Muscle layer of duodenum (tissue), 2 donors: ENCODE data around the gene WDFY1.
"Not testable (repeated sequence)": the region's sequence is repeated elsewhere in the genome, so short reads cannot be mapped to it uniquely, and the experiment has no call there.

Experiments
- H3K27ac ChIP-seq: one replicate; pipeline ENCODE4 v1.7.0; 2013; ENCODE audit warnings: mild to moderate bottlenecking, low read length
- H3K27me3 ChIP-seq: one replicate; pipeline ENCODE4 v1.7.0; 2013; ENCODE audit warnings: low read depth, mild to moderate bottlenecking, control low read depth, low read length
- H3K36me3 ChIP-seq, 2 donors: one replicate each; pipeline ENCODE4 v1.7.0; 2013; ENCODE audit warnings: low read length in 2 of 2, control low read depth in 1 of 2, mild to moderate bottlenecking in 1 of 2; ENCODE audit not compliant: insufficient read depth in 2 of 2, control insufficient read depth in 1 of 2
- H3K4me1 ChIP-seq, 2 donors: one replicate each; pipeline ENCODE4 v1.7.0; 2013; ENCODE audit warnings: low read length in 2 of 2, mild to moderate bottlenecking in 2 of 2, control low read depth in 1 of 2, moderate library complexity in 1 of 2; ENCODE audit not compliant: insufficient read depth in 2 of 2, control insufficient read depth in 1 of 2
- H3K4me3 ChIP-seq, 2 donors: one replicate each; pipeline ENCODE4 v1.7.0; 2013; ENCODE audit warnings: low read length in 2 of 2, low read depth in 1 of 2, mild to moderate bottlenecking in 1 of 2
- H3K9me3 ChIP-seq, 2 donors: one replicate each; pipeline ENCODE4 v1.7.0; 2013; ENCODE audit warnings: low read length in 2 of 2, control low read depth in 1 of 2, mild to moderate bottlenecking in 1 of 2; ENCODE audit not compliant: control insufficient read depth in 1 of 2
- donor health status: healthy.

The WDFY1 gene

DNA sequence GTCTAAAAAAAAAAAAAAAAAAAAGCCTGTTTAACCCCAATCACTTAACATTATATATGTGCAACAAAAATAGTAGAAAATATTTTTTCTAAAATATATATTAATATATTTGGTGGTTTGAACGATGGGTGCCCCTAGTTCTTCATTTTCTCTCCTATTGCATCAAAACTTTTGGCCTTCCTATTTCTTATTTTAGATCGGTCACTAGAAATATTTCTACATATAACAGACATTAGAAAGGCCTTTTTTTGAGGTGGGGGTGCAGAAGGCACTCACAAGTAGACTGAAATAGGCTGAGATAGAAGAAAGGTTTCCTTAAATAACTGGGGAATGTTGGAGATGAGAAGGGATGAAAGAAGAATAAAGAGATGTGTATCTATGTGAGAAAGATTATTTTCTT is 58.4 kb downstream of the WDFY1 start:
- H3K4me1 ChIP-seq: no peaks in the 10 kb centered on the region
- H3K36me3 ChIP-seq: peaks cover 9 to 25% of the 10 kb centered on the region in 2 donors
- H3K27ac ChIP-seq: no peak overlapping the region
- H3K4me3 ChIP-seq: no peak overlapping the region
- H3K27me3 ChIP-seq: no peaks in the 10 kb centered on the region
- H3K9me3 ChIP-seq: no peaks in the 10 kb centered on the region

GRCh38 chr2:223884399-223884798 is 60.7 kb downstream of the WDFY1 start:
- no peaks in the 10 kb centered on the region for H3K4me1 ChIP-seq
- H3K36me3 ChIP-seq: peaks cover 18 to 45% of the 10 kb centered on the region in 2 donors
- no peak overlapping the region for H3K27ac ChIP-seq
- H3K4me3 ChIP-seq: no peak overlapping the region
- H3K27me3 ChIP-seq: no peaks in the 10 kb centered on the region
- H3K9me3 ChIP-seq: no peaks in the 10 kb centered on the region

DNA sequence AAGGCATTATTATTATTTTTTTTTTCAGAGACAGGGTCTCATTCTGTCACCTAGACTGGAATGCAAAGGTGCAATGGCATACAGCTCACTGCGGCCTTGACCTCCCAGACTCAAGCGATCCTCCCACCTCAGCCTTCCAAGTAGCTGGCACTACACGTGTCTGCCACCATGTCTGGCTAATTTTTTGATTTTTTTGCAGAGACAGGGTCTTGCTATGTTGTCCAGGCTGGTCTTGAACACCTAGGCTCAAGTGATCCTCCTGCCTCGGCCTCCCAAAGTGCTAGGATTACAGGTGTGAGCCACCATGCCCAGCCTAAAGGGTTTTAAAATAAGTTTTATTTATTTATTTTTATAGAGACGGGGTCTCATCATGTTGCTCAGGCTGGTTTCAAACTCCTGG is 62.4 kb downstream of the WDFY1 start:
- H3K27ac ChIP-seq: no peak overlapping the region
- no peaks in the 10 kb centered on the region for H3K4me1 ChIP-seq
- H3K4me3 ChIP-seq: no peak overlapping the region
- peaks cover 34 to 61% of the 10 kb centered on the region in 2 donors for H3K36me3 ChIP-seq
- no peaks in the 10 kb centered on the region for H3K9me3 ChIP-seq
- no peaks in the 10 kb centered on the region for H3K27me3 ChIP-seq

GRCh38 chr2:223880796-223881195 is 64.3 kb downstream of the WDFY1 start:
- H3K9me3 ChIP-seq: no peaks in the 10 kb centered on the region
- H3K36me3 ChIP-seq: peaks cover 38 to 67% of the 10 kb centered on the region in 2 donors
- no peak overlapping the region for H3K27ac ChIP-seq

DNA sequence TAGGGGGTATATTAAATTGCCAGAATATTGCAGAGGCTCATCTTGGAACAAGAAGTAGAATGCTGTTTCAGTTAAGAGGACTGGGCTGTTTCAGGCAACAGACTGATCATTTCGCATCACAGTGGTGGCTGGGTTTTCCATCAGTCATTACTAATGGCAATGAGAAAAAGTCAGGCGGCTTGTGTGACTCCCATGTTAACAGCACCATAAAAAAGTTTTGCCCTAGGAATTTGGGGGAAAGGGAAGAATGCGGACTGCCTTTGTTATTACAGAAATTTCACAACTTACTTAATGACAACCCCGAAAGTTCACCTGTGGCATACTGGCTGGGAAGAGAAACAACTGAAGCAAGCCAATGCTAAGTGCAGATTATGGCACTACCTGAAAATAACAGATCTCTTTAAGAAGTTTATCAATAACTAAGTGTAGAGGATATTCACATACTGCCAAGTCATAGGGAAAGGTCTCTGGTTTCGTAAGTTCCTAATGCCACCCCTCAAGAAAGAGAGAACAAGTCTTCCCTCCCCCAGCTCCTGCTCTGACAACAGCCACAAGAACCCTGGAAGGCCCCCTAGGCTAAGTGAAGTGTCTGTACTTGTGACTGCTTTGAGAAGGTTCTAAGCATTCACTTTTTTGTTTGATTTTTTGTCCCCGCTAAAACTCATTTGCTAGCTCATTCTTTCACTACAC is 67.3 kb downstream of the WDFY1 start:
- H3K27me3 ChIP-seq: no peaks in the 10 kb centered on the region
- H3K27ac ChIP-seq: no peak overlapping the region
- H3K9me3 ChIP-seq: peaks cover 0 to 6% of the 10 kb centered on the region in 2 donors
- no peak overlapping the region for H3K4me3 ChIP-seq
- peaks cover 38 to 62% of the 10 kb centered on the region in 2 donors for H3K36me3 ChIP-seq
- H3K4me1 ChIP-seq: no peaks in the 10 kb centered on the region

More at GRCh38 chr2:223880796-223881195, 64.3 kb downstream of the WDFY1 start:
- H3K4me3 ChIP-seq: no peak overlapping the region
- no peaks in the 10 kb centered on the region for H3K27me3 ChIP-seq
- no peaks in the 10 kb centered on the region for H3K4me1 ChIP-seq

DNA sequence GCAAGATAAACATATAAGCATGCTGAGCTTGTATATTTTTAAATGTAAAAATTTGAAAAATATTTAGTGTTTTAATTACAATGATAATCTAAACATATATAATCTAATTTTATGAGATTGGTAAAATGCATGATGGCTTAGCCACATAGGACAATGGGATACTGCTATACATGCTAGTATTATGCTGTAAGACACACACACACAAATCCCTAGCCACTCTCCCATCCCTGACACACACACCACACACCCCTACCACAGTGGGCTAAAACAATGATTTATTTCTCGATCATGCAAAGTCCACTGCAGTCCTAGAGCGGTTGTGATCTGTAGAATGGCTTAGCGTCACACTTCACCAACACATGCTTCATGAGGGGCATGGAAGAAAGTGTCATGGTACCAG is 71.5 kb downstream of the WDFY1 start:
- no peak overlapping the region for H3K27ac ChIP-seq
- H3K4me3 ChIP-seq: no peak overlapping the region
- H3K4me1 ChIP-seq: no peaks in the 10 kb centered on the region
- peaks cover 19 to 29% of the 10 kb centered on the region in 2 donors for H3K36me3 ChIP-seq
- no peaks in the 10 kb centered on the region for H3K27me3 ChIP-seq
- H3K9me3 ChIP-seq: peaks cover 0 to 6% of the 10 kb centered on the region in 2 donors

DNA sequence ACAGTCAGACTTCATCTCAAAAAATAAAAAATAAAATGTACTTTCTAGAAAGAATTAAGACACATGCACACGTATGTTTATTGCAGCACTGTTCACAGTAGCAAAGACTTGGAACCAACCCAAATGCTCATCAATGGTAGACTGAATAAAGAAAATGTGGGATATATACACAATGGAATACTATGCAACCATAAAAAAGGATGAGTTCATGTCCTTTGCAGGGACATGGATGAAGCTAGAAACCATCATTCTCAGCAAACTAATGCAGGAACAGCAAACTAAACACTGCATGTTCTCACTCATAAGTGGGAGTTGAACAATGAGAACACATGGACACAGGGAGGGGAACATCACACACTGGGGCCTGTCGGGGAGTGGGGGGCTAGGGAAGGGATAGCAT is 72.4 kb downstream of the WDFY1 start:
- not testable (repeated sequence) for H3K27me3 ChIP-seq, H3K27ac ChIP-seq, H3K4me1 ChIP-seq, H3K4me3 ChIP-seq, H3K9me3 ChIP-seq
- peaks cover 10 to 20% of the 10 kb centered on the region in 2 donors for H3K36me3 ChIP-seq

DNA sequence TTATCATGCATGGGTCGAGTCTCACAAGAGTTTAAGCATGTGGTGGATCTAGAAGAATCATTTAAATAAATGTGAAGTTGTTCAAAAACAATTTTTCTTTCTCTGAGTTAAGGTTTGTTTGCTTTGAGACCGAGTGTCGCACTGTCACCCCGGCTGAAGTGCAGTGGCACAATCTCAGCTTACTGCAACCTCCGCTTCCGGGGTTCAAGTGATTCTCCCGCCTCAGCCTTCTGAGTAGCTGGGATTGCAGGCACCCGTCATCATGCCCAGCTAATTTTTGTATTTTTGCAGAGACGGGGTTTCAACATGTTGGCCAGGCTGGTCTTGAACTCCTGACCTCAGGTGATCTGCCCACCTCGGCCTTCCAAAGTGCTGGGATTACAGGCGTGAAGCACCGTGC is 73.5 kb downstream of the WDFY1 start:
- not testable (repeated sequence) for H3K27ac ChIP-seq, H3K27me3 ChIP-seq, H3K4me3 ChIP-seq, H3K4me1 ChIP-seq, H3K9me3 ChIP-seq
- H3K36me3 ChIP-seq: peaks cover 5 to 13% of the 10 kb centered on the region in 2 donors

- Histone ChIP-seq H3K4me3 (no peak overlapping the region), H3K36me3 (peaks cover 5 to 13% of the 10 kb centered on the region in 2 donors), H3K4me1 (no peaks in the 10 kb centered on the region), H3K9me3 (peaks cover 0 to 6% of the 10 kb centered on the region in 2 donors), H3K27me3 (no peaks in the 10 kb centered on the region), H3K27ac (no peak overlapping the region)
Observed at GRCh38 chr2:223870840-223871611, 74.1 kb downstream of the WDFY1 start.

DNA sequence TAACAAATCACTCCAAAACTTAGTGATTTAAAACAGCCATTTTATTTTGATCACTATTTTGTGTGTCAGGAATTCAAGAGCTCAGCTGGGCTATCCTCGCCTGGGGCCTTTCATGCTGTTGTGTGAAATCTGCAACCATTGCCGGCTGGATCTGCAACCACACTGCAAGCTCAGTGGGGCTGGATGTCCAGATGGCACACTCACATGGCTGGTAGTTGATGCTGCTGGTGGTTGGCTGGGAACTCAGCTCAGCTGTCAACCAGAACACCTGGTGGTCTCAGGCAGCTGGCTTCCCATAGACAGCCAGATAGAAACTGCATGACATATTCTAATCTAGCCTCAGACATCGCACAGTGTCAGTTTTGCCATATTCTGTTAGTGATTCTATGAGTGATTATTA is 77.1 kb downstream of the WDFY1 start:
- H3K27me3 ChIP-seq: no peaks in the 10 kb centered on the region
- H3K4me3 ChIP-seq: no peak overlapping the region
- H3K27ac ChIP-seq: no peak overlapping the region
- H3K9me3 ChIP-seq: peaks cover 0 to 2% of the 10 kb centered on the region in 2 donors
- no peaks in the 10 kb centered on the region for H3K36me3 ChIP-seq
- H3K4me1 ChIP-seq: no peaks in the 10 kb centered on the region

DNA sequence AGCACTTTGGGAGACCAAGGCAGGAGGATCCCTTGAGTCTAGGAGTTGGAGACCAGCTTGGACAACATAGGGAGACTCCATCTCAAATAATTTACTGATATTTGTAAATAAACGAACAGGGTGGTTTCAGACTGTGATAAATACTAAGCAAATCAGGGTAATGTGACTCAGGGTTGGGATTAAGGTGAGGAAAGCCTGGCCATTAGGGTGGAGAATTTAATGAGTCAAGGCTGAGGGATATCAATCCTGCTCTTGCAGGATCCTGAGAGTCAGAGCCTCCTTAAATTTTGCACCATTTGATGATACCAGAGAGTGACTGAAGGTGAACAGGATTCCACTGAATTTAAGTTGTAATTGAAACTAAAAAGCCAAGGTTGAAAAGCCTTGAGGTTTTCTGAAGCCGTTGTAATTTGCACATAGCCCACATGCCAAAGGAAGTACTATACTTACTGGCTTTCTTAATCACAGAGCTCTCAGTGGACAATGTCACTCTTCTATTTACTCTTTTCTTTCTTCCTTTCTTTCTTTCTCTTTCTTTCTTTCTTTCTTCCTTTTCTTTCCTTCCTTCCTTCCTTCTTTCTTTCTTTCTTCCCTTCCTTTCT is 79.1 kb downstream of the WDFY1 start:
- Histone ChIP-seq H3K4me3 (no peak overlapping the region), H3K27ac (no peak overlapping the region), H3K4me1 (no peaks in the 10 kb centered on the region), H3K27me3 (no peaks in the 10 kb centered on the region), H3K9me3 (no peaks in the 10 kb centered on the region), H3K36me3 (no peaks in the 10 kb centered on the region)
